NCI-H2029 (cell line): Measurements from ENCODE around the gene POMP.
"Not testable (repeated sequence)": the region's sequence is repeated elsewhere in the genome, so short reads cannot be mapped to it uniquely, and the experiment has no call there.

Experiments used
- DNase-seq: peaks from one replicate; lab custom pipeline; 2025; lab: John Stamatoyannopoulos, UW

POMP gene

DNA sequence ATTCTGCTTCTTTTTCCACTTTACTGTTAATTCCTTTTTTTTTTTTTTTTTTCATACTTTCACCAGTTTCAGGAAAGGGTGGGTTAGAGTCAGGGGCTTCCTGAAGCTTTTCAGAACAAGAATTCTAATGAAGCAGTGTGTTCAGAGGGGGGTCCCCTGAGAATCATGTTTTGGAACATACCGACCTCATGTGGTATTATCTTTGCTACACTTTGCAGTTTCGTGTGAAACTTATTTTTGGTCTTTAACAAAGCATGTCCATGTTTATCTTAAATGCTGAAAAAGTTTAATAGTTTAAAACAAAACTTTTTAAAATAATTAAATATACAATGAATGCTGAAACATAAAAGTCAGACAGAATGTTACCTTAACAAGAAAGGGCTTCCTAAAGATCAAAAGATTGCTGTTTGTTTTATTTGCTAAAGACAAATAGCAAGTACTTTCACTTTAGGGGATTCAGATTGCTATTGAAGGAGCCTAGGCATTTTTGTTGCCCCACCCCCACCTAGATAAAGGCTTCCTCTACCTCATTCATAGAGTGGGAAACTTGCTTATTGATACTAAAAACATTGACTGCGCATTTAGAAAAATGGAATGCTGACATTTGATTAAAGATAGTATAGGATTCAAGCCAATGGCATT lies 21.1 kb upstream of the POMP start:
- DNase-seq, result no peak

DNA sequence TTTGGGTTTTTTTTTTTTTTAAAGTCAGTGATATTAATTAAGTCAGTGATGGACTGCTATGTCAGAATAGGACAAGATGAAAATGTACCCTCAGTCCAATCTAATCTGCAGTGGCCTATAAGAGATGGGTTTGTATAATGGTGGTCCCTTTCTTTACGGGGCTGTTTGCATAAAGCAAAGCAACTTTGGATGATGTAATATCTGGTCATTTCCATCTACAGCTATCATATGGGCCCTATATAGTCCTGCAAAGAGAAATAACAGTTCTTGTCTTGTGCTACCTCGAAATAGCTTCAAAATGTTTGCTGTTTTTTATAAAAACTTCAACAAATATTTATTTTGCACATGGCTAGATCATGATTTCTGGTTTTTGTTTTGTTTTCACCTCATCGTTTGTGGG lies 20.2 kb upstream of the POMP start:
- no peak for DNase-seq

DNA sequence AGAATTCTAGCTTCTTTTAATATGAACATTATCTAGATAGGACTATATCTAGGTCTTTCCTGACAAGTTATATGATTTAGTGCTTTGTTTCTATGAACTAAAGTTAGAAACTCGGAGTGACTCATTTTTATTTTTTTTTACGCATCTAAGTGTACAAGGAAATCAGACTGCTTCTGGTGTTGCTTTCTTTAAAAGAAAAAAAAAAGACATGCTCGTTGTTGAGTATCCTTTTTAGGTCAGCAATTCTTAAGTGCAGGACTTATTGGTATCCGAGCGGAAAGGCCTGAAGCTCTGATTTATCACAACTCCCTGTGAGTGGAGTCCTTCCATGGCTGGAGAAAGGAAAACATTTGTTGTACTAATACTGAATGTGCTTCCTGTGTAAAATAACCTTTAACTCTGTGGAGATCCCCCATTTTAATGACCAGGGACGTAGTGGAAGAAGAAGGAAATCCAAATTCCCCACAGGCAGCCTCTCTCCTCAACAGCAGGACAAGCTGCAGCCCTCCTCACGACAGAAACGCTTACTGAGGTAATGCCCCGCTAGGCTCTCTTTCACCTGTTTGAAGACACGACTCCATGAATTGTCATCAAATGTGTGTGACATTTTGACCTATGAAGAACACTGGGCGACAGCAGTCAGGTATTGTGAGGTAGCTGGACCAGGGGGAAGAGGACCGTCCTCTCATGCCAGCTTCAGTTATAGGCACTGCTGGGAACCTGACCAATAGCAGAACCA lies 17.9 kb upstream of the POMP start:
- DNase-seq, result no peak

DNA sequence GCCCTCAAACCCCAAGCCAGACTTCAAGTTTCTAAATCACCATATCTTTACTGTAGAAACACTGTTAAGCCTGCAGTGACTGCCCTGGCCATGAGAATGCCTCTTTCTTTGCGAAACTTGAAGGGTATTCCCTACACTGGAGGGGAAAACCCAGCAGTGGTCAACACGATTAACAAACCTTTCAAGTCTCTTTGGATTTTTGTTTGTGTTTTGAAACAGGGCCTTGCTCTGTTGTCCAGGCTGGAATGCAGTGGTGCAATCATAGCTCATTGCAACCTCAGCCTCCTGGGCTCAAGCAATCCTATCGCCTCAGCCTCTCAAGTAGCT lies 17.4 kb upstream of the POMP start:
- DNase-seq, result no peak

DNA sequence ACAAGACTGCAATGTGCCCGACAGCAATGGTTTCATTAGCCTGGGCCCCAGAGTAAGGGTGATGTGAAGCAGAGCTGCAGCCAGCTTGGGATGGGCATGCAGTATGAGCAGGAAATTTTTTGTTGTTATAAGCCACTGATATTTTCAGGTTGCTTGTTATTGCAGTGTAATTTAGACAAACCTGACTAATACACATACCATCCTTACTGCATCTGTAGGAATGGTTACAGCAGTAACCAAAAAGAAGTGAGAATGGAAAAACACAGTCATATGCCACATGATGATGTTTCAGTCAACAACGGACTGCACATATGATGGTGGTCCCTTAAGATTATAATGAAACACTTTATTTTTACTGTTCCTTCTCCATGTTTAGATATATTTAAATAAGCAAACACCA lies 8.6 kb upstream of the POMP start:
- DNase-seq, result no peak

DNA sequence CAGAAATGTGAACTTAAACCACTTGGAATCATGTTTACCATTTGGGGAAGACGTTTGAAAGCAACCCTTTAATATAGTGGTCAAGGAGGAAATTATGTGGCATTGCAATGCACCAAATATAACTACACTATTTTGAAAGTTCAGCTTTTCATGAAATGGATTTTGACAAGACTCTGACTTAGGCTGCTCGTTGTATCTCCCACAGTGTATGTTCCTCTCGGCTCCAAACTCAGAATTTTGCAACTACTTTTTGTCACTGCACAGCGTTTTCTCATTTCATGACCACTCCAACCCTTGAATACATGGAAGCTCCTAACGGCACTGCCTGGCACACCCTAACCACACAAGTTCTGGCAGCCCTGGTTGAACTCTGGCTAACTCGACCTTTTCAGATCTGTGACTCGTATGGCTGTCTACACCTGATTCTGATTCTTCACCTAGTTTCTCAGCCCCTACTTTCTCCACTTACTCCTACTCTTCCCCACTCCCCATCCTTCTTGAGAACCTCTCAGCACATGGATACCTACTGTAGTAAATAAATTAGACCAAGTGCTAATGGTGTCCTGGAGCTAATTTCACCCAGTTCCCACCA lies 7.0 kb upstream of the POMP start:
- no peak for DNase-seq

DNA sequence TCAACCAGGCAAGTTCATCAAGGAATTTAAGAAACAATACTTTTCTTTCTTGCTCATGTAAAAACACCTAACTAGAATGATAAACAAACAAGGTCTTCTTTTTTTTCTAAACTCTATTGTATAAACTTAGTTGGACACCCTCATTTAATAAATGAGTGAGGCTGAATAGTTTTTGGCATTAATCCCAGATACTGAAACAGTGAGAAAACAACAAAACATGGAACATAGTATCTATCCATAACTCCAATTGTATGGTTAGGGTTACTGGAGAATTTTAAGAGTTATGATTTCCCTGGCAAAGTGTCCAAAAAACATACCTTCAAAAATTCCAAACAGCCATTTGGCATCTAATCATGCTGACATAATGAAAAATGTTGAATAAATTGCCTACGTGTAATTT lies 5.8 kb upstream of the POMP start:
- DNase-seq, result no peak

DNA sequence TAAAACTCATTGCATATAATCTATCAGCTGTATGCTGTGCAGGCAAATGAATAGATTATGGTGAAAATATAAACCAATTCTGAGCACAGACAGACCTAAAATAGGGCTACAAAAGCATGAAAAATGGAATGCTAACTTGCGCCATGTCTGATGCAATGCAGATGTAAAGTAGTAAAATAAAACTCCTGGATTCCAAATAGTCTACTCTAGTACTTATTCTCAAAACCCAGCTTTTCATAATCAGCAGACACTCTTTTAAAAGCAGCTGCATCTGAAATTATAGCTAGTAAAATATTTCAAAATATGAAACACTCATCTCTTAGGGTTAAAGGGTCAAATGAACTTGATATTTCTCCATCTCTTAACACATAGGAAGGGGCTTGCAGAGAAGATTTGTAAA lies 4.7 kb upstream of the POMP start:
- no peak for DNase-seq

DNA sequence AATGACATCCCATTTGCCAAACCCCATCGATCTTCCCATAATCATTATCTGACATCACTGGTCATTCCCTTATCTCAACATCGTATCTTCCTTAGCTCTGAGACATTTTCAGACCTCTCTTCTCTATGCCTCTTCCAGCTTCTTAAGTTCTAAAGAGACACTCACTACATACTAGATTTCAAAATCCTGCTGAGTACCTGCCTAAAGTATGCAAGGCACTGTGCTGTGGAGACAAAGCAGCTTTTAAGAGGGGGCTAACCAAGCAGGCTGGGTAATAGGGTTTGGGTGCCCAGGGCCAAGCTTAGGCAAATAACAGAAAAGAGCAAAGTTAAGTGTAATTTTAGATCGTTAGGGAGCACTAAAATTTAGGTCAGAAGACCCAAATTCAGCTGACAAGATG lies 3.4 kb upstream of the POMP start:
- DNase-seq, result no peak

DNA sequence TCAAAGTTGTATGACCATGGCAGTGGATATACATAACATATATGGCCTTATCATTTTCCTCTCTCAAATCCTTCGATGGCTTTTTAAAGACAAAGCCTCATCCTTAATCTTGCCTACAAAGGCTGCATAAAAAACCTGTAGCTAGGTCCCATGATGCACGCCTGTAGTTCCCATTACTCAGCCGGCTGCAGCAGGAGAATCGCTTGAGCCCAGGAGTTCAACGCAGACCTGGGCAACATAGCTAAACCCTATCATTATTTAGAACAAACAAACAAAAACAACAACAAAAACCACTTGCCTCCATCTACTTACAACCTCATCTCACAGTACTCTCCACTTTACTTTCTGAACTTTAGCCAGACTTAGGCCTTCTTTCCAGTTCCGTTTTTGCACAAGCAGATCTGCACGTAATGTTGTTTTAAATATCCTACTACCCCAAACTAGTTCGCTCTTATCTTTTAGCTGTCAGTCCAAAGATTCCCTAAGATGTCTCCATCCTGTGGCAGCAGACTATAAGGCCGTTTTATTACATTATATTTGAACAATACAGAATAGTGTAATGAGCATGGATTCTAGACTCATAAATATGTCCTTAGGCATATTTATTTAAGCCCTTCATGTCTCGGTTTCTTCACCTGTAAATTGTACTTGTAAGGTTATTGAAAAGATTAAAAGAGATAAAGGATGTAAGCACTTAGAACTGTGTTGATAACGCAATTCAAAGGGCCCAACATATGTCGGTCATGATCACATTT lies 969 bp upstream of the POMP start:
- DNase-seq, result no peak

DNA sequence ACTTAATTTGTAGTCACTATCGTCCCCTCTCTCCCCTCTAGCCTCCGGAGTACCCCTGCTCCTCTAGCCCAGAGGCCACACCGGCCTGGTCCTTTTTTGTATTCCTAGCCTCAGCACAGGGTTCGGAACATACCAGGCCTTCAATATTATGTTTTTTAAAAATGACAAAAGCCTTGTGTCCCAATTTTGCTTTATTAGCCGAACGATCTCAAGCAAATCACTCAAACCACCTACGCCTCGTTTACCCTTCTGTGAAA lies 463 bp upstream of the POMP start:
- DNase-seq, result no peak

DNA sequence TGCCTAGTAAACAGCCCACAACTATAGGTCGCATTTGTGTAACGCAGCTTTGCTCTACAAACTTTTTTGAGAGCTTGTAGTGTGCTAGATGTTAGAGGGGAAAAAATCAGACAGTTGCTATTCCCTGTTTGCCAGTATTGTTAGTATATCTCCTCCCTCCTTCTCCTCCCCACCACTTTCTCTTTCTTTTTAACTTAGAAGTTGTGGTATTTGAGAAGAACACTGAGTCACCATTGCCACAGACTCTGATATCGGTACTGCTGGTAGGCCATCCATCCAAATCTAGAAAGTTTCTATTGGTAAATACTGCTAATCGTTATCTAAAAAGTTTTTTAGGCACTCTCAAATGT lies 666 bp downstream of the POMP start:
- no peak for DNase-seq

DNA sequence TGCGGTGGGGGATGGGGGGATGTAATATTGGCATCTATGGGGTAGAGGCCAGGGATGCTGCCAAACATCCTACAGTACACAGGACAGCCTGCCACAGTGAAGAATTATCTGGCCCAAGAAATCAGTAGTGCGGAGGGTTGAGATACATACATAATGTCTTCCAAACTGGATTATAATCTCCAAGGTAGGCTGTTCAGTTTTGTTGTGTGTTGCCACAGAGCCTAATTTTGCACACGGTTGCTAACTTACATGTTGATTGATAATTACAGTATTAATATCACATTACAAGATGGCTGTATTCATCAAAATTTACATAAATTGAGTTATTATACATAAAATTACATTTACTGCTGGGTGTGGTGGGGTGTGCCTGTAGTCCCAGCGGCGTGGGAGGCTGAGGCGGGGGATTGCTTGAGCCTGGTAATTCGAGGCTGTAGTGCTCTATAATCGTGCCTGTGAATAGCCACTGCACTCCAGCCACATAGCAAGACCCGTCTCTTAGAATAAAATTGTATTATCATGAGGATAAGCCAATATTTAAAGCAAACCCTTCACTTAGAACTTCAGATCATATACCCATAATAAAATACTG lies 8.1 kb downstream of the POMP start:
- DNase-seq, result no peak

DNA sequence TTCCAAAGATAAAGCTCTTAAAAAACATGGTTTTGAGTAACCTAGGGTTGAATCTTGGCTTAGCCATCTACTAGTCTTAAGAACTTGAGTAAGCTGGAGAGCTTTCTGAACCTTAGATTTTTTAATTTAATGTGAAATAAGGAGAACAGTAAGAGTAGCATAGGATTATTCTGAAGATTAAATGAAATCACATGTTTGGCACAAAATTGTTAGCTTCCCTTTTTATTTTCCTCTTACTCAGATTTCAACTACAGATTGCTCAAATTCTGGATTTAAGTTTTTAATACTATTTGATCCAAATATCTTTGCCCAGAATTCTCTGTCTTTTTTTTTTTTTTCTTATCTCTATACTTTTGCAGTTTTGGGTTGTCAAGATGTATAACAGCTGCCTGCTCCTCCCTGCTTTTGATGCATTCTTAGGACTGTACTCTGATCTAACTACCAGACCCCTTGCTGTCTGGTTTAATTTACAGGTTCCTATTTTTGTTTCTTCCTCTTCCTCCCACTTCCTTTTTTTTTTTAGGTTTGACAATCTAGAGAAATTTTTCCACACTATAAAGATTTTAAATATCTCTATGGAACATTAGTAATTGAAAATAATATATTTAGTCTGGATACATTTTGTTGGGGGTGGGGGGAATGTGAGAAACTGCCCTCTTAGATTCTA lies 12.3 kb downstream of the POMP start:
- DNase-seq, result no peak

DNA sequence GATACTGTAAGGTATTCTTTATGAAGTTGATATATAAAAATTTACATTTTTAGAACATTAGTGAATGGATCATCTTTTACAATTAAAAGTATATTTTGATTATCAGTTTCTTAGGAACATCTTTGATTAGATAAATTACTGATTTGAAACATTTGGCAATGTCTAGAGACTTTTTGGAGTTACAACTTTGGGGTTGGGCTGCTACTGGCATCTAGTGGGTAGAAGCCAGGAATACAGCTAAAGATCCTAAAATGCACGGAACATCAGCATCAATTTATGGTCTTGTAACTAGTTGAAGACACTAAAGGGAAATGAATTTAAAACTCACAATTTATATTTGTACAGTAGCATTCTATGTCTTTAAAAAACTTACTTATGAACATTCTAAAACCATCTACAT lies 19.9 kb downstream of the POMP start:
- DNase-seq, result no peak

DNA sequence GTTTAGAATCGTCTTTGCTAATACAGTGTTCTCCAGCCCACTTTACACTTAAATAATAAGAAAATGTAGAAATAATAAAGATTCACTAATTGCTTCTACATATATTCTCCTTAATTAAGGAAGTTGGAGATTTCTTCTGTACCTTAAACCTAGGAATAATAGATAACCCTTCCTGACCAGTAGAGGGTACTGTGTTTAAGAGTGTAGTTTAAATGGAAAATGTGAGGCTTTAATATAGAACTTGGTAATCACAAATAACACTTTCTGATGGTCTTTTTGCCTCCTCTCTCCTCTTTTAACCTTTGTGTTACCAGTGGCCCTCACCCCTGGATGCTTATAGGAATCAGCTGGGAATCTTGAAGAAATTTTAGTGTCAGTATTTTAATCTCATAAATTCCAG lies 20.7 kb downstream of the POMP start:
- DNase-seq, result no peak

DNA sequence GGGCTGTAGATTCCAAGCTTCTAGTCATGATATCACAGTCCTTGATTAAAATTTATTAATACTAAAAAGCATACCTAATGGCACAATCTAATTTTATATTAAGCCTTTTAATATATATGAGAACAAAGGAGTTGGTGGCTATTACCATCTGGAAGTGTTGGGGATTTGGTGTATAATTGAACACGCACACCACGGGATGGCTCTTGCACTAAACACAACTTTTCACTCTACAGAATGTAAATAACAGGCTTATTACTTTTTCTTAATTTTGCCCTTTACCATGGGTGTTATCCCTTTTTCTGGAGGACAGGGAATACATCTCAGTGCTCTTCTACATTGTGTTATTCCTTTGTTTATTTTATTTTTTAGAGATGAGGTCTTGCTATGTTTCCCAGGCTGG lies 21.6 kb downstream of the POMP start:
- DNase-seq, result no peak

DNA sequence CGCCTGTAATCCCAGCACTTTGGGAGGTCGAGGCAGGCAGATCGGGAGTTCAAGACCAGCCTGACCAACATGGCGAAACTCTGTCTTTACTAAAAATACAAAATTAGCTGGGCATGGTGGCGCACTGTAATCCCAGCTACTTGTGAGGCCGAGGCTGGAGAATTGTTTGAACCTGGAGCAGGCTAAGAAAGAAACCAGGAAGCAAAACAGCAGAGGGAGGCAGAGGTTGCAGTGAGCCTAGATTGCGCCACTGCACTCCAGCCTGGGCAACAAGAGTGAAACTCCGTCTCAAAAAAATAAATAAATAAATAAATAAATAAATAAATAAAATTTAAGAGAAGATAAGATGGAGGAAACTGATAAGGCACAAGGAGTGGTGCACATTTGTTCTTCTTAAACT lies 24.2 kb downstream of the POMP start:
- DNase-seq, result not testable (repeated sequence)

DNA sequence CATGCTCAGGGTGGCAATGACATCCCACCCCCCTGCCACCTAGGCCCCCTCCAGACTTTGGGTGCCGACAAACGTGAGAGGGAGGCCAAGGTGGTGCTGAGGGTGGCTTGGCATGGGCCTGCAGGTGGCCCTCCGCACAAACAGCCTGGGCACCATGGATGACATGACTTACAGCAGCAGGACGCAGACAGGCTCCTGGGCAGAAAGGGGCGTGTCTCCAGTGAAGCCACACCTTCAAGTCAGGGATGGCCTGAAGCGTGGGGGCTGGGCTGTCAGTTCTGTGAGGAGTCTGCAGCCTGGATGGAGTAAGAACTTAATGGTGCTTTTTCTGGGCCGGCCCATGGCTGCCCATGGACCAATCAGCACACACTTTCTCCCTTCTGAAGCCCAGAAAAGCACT lies 25.3 kb downstream of the POMP start:
- DNase-seq, result no peak

DNA sequence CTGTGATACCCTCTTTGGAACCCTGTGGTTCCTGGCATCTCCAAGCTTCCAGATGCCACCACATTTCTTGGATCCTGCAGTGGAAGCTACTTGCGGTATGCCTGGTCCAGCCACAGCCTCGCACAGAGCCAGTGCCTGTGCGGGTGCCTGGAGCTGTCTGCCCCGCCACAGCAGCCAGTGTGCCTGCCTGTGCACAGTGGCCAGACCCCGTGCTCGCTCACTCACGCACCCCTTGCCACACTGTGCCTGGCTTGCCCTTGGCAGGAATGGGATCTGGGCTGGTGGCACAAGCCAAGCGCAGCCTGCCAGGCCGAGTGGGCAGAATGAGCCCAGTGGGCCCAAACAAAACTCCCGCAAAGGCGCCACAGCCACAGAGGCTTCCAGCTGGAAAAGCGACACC lies 26.2 kb downstream of the POMP start:
- no peak for DNase-seq

DNA sequence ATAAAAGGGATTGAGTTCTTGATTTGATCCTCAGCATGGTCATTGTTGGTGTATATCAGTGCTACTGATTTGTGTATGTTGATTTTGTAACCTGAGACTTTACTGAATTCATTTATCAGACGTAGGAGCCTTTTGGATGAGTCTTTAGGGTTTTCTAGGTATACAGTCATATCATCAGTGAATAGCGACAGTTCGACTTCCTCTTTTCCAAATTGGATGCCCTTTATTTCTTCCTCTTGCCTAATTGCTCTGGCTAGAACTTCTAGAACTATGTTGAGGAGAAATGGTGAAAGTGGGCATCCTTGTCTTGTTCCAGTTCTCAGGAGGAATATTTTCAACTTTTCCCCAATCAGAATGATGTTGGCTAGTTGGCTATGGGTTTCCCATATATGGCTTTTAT lies 27.0 kb downstream of the POMP start:
- DNase-seq, result no peak

DNA sequence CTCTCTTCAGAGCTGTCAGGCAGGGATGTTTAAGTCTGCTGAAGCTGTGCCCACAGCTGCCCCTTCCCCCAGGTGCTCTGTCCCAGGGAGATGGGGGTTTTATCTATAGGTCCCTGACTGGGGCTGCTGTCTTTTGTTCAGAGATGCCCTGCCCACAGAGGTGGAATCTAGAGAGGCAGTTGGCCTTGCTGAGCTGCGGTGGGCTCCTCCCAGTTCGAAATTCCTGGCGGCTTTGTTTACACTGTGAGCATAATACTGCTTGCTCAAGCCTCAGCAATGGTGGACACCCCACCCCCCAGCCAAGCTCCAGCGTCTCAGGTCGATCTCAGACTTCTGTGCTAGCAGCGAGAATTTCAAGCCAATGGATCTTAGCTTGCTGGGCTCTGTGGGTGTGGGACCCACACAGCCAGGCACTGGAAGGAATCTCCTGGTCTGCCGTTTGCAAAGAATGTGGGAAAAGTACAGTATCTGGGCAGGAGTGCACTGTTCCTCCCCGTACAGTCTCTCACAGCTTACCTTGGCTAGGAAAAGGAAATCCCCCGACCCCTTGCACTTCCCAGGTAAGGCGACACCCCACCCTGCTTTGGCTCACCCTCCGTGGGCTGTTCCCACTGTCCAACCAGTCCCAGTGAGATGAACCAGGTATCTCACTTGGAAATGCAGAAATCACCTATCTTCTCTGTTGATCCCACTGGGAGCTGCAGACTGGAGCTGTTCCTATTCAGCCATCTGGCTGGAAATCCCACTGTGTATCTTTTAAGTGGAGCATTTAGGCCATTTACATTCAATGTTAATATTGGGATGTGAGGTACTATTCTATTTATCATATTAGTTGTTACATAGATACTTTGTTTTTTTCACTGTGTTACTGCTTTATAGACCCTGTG lies 34.9 kb downstream of the POMP start:
- DNase-seq, result not testable (repeated sequence)
